Measurements from ENCODE around the gene SP110. TPM values are rescaled to one million over a fixed set of nuclear protein-coding genes. Genes with fewer than 3 reads are reported as not detected.

Gene SP110
- total and polyA plus RNA-seq, 2 of the 8 experiments (the other 6 are each of a cell fraction or from before 2014, with no cell fraction given) = 3.1 to 7.1 TPM

- POLR2A ChIA-PET (ENCODE audit: partially characterized antibody) = interaction anchor here (0.6 kb wide), 2 partner anchors 42 to 216 kb away, joined by 3 to 5 read pairs; no protein-coding TSS in a partner anchor
- H4K8ac ChIP-seq (ENCODE audit: extremely low read depth, insufficient read depth, low read length) = no peak overlapping the region
- H4K5ac ChIP-seq (ENCODE audit: insufficient read length, low read depth, low read length) = no peak overlapping the region
- no peak overlapping the region for H2BK5ac ChIP-seq (ENCODE audit: low read depth, low read length)
- no peak overlapping the region for H3K4me2 ChIP-seq (ENCODE audit: insufficient read depth in 1 of 2, low read depth in 2 of 2, low read length in 2 of 2)
- no peak overlapping the region for H2BK12ac ChIP-seq (ENCODE audit: low read depth, low read length)
- no peaks in the 10 kb centered on the region for H3K79me1 ChIP-seq (ENCODE audit: low read depth, low read length)
- H2BK15ac ChIP-seq (ENCODE audit: low read length) = no peak overlapping the region
- H3K18ac ChIP-seq (ENCODE audit: extremely low read depth, low read length) = no peak overlapping the region
- H3K27ac ChIP-seq (ENCODE audit: low read depth, low read length) = no peak overlapping the region
- CTCF ChIA-PET (ENCODE audit: partially characterized antibody) = interaction anchor here (0.6 to 2.0 kb wide), 4 partner anchors 58 to 145 kb away, joined by 3 to 10 read pairs (median 4); no protein-coding TSS in a partner anchor
- 0 out of 4 replicates have a peak, but pooled peaks cover 0 to 4% of the 10 kb centered on the region in 2 experiments for H3K9me3 ChIP-seq (ENCODE audit: insufficient read depth in 2 of 2, low read depth in 1 of 2, low read length in 1 of 2)
- H3K27me3 ChIP-seq (replicated peaks in 1 of 4; ENCODE audit: control insufficient read depth in 3 of 4, extremely low read depth in 1 of 4, insufficient read depth in 3 of 4, low read length in 3 of 4) = no peaks in the 10 kb centered on the region
- DNase-seq (ENCODE audit: low read depth in 1 of 2, low spot score in 2 of 2) (peak in 1 of 2 experiments; percentile 14), FAIRE-seq (no peak)
- no peak overlapping the region for H2BK120ac ChIP-seq (replicated peaks; ENCODE audit: low read depth, low read length)
- H3K4ac ChIP-seq (replicated peaks; ENCODE audit: insufficient read length, low read depth, low read length) = no peak overlapping the region
- no peak overlapping the region for H3K14ac ChIP-seq (ENCODE audit: insufficient read length)
- H3K23ac ChIP-seq (ENCODE audit: insufficient read length) = no peak overlapping the region
- H3K79me2 ChIP-seq (ENCODE audit: control insufficient read depth in 1 of 2, insufficient read depth in 2 of 2, low read length in 2 of 2) = no peaks in the 10 kb centered on the region
- H4K20me1 ChIP-seq (replicated peaks in 1 of 2; ENCODE audit: control insufficient read depth in 1 of 2, insufficient read depth in 2 of 2, low read length in 2 of 2) = no peaks in the 10 kb centered on the region
- H3K56ac ChIP-seq (replicated peaks; ENCODE audit: insufficient read length, low read depth, low read length) = no peak overlapping the region
- no peak overlapping the region for H2AK5ac ChIP-seq (ENCODE audit: low read depth, low read length)
- H2BK20ac ChIP-seq (ENCODE audit: low read length) = no peak overlapping the region
- H3K36me3 ChIP-seq (ENCODE audit: control insufficient read depth in 2 of 4, insufficient read depth in 4 of 4, low read length in 3 of 4) = no peaks in the 10 kb centered on the region
- 83% methylated on average over 2 of the region's 2 CpGs; no CpG with 5 or more reads in 1 of the 2 experiments for WGBS, 2 experiments (ENCODE audit: extremely low coverage in 1 of 2, insufficient coverage in 1 of 2, insufficient read length in 1 of 2, insufficient replicate concordance in 2 of 2, low coverage in 1 of 2, low lambda C conversion rate in 2 of 2, missing lambda C conversion rate in 1 of 2)
- no peak overlapping the region for H3K9ac ChIP-seq (replicated peaks in 1 of 4; ENCODE audit: extremely low read depth in 1 of 4, low read depth in 3 of 4, low read length in 3 of 4)
- H4K91ac ChIP-seq (replicated peaks; ENCODE audit: insufficient read length, low read length) = no peak overlapping the region
- H3K4me1 ChIP-seq (replicated peaks in 1 of 4; ENCODE audit: control insufficient read depth in 3 of 4, insufficient read depth in 4 of 4, low read length in 3 of 4) = no peaks in the 10 kb centered on the region; a peak in 1 of 7 replicates
- no peaks in the 10 kb centered on the region for H3K23me2 ChIP-seq (ENCODE audit: low read depth, low read length)
- H3K4me3 ChIP-seq (ENCODE audit: extremely low read depth in 1 of 4, insufficient read depth in 2 of 4, low read depth in 3 of 4, low read length in 4 of 4) = no peak overlapping the region
- no peak overlapping the region for H2AFZ ChIP-seq (ENCODE audit: low read length)
- TF ChIP-seq GABPA (IDR thresholded peaks at IDR 0.05; ENCODE audit: borderline replicate concordance, insufficient read depth, low read length) (no peak), TBP (IDR thresholded peaks at IDR 0.05; ENCODE audit: low read depth, low read length) (no peak), SIRT6 (IDR thresholded peaks at IDR 0.05; ENCODE audit: low read length) (no peak), SUZ12 (IDR thresholded peaks at IDR 0.05; ENCODE audit: low read length) (no peak), YY1 (IDR thresholded peaks at IDR 0.05; ENCODE audit: low read depth, low read length) (no peak), ATF2 (IDR thresholded peaks at IDR 0.05; ENCODE audit: low read length) (no peak), EGR1 (IDR thresholded peaks at IDR 0.05; ENCODE audit: borderline replicate concordance, low read depth, low read length) (no peak), SP4 (IDR thresholded peaks at IDR 0.05; ENCODE audit: low read length) (no peak)
- TF ChIP-seq, protein P1, sequence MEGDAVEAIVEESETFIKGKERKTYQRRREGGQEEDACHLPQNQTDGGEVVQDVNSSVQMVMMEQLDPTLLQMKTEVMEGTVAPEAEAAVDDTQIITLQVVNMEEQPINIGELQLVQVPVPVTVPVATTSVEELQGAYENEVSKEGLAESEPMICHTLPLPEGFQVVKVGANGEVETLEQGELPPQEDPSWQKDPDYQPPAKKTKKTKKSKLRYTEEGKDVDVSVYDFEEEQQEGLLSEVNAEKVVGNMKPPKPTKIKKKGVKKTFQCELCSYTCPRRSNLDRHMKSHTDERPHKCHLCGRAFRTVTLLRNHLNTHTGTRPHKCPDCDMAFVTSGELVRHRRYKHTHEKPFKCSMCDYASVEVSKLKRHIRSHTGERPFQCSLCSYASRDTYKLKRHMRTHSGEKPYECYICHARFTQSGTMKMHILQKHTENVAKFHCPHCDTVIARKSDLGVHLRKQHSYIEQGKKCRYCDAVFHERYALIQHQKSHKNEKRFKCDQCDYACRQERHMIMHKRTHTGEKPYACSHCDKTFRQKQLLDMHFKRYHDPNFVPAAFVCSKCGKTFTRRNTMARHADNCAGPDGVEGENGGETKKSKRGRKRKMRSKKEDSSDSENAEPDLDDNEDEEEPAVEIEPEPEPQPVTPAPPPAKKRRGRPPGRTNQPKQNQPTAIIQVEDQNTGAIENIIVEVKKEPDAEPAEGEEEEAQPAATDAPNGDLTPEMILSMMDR (IDR thresholded peaks at IDR 0.05; ENCODE audit: control extremely low read depth in 1 of 3, insufficient read depth in 1 of 3, low read depth in 1 of 3, low read length in 3 of 3) = no peak
Observed at GRCh38 chr2:230153390-230153976, 66.3 kb downstream of the SP110 start.
